ENCODE data around the gene NCKAP5. TPM values are rescaled to one million over a fixed set of nuclear protein-coding genes. Genes with fewer than 3 reads are reported as not detected.

NCKAP5 gene
- total and polyA plus RNA-seq, 4 donors, result 0.57 to 2.8 (median 2.4) TPM

DNA sequence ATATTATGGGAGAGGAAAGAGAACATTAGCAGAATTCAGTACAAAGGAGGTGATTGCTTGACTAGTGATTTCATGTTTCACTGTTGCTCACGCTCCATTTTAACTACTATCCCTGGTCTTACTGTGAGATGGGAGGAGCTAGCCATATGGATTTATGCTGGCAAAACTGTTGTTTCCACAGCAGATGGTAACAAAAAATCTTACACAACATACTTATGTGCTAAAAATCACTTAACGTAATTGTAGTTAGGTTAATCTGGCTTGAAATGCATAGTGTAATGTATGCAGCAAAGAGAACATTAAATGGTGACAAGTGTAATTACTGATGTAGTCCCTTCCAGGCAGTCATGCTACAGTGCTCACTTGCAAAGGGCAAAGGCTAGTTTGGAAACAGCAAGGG lies 742.7 kb downstream of the NCKAP5 start:
- Histone ChIP-seq H3K4me3 (ENCODE audit: low read depth in 1 of 3, low read length in 3 of 3) (no peak overlapping the region), H3K9me3 (ENCODE audit: control insufficient read depth in 4 of 4, low read length in 3 of 4) (no peaks in the 10 kb centered on the region), H3K36me3 (ENCODE audit: control insufficient read depth in 4 of 4, insufficient read depth in 3 of 4, low read depth in 1 of 4, low read length in 3 of 4) (no peaks in the 10 kb centered on the region), H3K27ac (ENCODE audit: low read depth in 1 of 2, low read length in 2 of 2) (no peak overlapping the region), H3K9ac (ENCODE audit: low read depth in 1 of 2, low read length in 2 of 2) (no peak overlapping the region), H3K27me3 (ENCODE audit: control insufficient read depth in 4 of 4, insufficient read depth in 4 of 4, low read length in 3 of 4) (no peaks in the 10 kb centered on the region), H3K4me1 (ENCODE audit: control insufficient read depth in 4 of 4, insufficient read depth in 4 of 4, low read length in 3 of 4) (no peaks in the 10 kb centered on the region)
- no peak for DNase-seq (ENCODE audit: low spot score)
- TF ChIP-seq, protein P1, sequence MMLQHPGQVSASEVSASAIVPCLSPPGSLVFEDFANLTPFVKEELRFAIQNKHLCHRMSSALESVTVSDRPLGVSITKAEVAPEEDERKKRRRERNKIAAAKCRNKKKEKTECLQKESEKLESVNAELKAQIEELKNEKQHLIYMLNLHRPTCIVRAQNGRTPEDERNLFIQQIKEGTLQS (IDR thresholded peaks at IDR 0.05), result no peak
- TF ChIP-seq, protein P2, sequence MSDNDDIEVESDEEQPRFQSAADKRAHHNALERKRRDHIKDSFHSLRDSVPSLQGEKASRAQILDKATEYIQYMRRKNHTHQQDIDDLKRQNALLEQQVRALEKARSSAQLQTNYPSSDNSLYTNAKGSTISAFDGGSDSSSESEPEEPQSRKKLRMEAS (IDR thresholded peaks at IDR 0.05), result no peak
- TF ChIP-seq YY1 (IDR thresholded peaks at IDR 0.05) (no peak), GABPA (IDR thresholded peaks at IDR 0.05 in 1 of 2, conservative IDR thresholded peaks at IDR 0.05 in 1 of 2) (no peak), EGR1 (IDR thresholded peaks at IDR 0.05; ENCODE audit: low read depth in 2 of 2) (no peak), HNF4G (IDR thresholded peaks at IDR 0.05) (no peak), JUND (IDR thresholded peaks at IDR 0.05) (no peak), FOXA1 (IDR thresholded peaks at IDR 0.05) (no peak), NR2F2 (IDR thresholded peaks at IDR 0.05) (no peak)
- TF ChIP-seq, protein P3, sequence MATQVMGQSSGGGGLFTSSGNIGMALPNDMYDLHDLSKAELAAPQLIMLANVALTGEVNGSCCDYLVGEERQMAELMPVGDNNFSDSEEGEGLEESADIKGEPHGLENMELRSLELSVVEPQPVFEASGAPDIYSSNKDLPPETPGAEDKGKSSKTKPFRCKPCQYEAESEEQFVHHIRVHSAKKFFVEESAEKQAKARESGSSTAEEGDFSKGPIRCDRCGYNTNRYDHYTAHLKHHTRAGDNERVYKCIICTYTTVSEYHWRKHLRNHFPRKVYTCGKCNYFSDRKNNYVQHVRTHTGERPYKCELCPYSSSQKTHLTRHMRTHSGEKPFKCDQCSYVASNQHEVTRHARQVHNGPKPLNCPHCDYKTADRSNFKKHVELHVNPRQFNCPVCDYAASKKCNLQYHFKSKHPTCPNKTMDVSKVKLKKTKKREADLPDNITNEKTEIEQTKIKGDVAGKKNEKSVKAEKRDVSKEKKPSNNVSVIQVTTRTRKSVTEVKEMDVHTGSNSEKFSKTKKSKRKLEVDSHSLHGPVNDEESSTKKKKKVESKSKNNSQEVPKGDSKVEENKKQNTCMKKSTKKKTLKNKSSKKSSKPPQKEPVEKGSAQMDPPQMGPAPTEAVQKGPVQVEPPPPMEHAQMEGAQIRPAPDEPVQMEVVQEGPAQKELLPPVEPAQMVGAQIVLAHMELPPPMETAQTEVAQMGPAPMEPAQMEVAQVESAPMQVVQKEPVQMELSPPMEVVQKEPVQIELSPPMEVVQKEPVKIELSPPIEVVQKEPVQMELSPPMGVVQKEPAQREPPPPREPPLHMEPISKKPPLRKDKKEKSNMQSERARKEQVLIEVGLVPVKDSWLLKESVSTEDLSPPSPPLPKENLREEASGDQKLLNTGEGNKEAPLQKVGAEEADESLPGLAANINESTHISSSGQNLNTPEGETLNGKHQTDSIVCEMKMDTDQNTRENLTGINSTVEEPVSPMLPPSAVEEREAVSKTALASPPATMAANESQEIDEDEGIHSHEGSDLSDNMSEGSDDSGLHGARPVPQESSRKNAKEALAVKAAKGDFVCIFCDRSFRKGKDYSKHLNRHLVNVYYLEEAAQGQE (IDR thresholded peaks at IDR 0.05), result no peak
- WGBS, result 97% methylated on average over 2 of the region's 2 CpGs

DNA sequence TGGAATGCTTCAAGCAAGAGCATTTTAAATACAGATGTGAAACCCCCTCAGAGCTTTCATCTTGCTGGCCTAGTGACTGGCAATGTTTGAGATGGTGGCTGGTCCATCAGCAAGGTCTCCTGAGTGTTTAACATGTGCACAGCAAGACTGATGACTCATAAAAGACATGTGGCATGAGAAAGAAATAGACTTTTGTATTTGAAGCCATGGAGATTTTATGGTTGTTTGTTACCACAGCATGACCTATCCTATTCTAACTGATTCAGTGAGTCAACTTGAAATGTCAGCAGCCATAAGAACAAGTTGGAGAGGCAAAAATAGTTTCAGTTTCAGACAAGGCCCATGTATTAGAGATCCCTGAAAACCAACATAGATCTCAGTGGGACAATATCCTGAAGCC lies 743.5 kb downstream of the NCKAP5 start:
- Histone ChIP-seq H3K27ac (ENCODE audit: low read depth in 1 of 2, low read length in 2 of 2) (no peak overlapping the region), H3K4me3 (ENCODE audit: low read depth in 1 of 3, low read length in 3 of 3) (no peak overlapping the region), H3K4me1 (ENCODE audit: control insufficient read depth in 4 of 4, insufficient read depth in 4 of 4, low read length in 3 of 4) (no peaks in the 10 kb centered on the region), H3K9me3 (ENCODE audit: control insufficient read depth in 4 of 4, low read length in 3 of 4) (no peaks in the 10 kb centered on the region), H3K36me3 (ENCODE audit: control insufficient read depth in 4 of 4, insufficient read depth in 3 of 4, low read depth in 1 of 4, low read length in 3 of 4) (no peaks in the 10 kb centered on the region), H3K9ac (ENCODE audit: low read depth in 1 of 2, low read length in 2 of 2) (no peak overlapping the region), H3K27me3 (ENCODE audit: control insufficient read depth in 4 of 4, insufficient read depth in 4 of 4, low read length in 3 of 4) (no peaks in the 10 kb centered on the region)
- no peak for DNase-seq (ENCODE audit: low spot score)
- TF ChIP-seq JUND (IDR thresholded peaks at IDR 0.05) (no peak), NR2F2 (IDR thresholded peaks at IDR 0.05) (no peak), SP1 (IDR thresholded peaks at IDR 0.05) (no peak), YY1 (IDR thresholded peaks at IDR 0.05) (no peak)
- TF ChIP-seq, protein P4, sequence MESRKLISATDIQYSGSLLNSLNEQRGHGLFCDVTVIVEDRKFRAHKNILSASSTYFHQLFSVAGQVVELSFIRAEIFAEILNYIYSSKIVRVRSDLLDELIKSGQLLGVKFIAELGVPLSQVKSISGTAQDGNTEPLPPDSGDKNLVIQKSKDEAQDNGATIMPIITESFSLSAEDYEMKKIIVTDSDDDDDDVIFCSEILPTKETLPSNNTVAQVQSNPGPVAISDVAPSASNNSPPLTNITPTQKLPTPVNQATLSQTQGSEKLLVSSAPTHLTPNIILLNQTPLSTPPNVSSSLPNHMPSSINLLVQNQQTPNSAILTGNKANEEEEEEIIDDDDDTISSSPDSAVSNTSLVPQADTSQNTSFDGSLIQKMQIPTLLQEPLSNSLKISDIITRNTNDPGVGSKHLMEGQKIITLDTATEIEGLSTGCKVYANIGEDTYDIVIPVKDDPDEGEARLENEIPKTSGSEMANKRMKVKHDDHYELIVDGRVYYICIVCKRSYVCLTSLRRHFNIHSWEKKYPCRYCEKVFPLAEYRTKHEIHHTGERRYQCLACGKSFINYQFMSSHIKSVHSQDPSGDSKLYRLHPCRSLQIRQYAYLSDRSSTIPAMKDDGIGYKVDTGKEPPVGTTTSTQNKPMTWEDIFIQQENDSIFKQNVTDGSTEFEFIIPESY (IDR thresholded peaks at IDR 0.05), result no peak
- TF ChIP-seq, protein P1 (IDR thresholded peaks at IDR 0.05), result no peak

DNA sequence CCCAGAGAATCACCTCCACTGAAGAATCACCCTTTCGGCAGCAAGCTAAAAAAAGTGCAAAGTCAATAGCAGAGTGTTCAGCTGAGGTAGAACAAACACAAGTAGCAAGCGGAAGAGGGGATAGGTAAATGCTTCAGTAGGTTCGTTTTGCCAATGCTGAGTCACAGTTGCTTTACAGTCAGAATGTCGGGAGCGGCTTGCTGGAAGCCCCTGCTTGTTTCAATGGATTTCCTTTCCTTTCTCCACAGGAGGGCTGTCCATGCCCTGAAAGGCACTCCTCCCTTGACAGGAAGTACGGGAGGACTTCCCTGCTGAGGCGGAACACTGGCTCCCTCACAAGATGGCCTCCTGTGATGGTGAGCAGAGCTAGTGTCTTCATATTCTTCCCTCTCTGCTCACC lies 752.0 kb downstream of the NCKAP5 start:
- Histone ChIP-seq H3K9me3 (ENCODE audit: control insufficient read depth in 4 of 4, low read length in 3 of 4) (no peaks in the 10 kb centered on the region), H3K4me3 (ENCODE audit: low read depth in 1 of 3, low read length in 3 of 3) (no peak overlapping the region), H3K4me1 (ENCODE audit: control insufficient read depth in 4 of 4, insufficient read depth in 4 of 4, low read length in 3 of 4) (no peaks in the 10 kb centered on the region), H3K27ac (ENCODE audit: low read depth in 1 of 2, low read length in 2 of 2) (no peak overlapping the region), H3K27me3 (ENCODE audit: control insufficient read depth in 4 of 4, insufficient read depth in 4 of 4, low read length in 3 of 4) (no peaks in the 10 kb centered on the region), H3K9ac (ENCODE audit: low read depth in 1 of 2, low read length in 2 of 2) (no peak overlapping the region), H3K36me3 (ENCODE audit: control insufficient read depth in 4 of 4, insufficient read depth in 3 of 4, low read depth in 1 of 4, low read length in 3 of 4) (no peaks in the 10 kb centered on the region)
- 94% methylated on average over 7 of the region's 7 CpGs for WGBS
- DNase-seq (ENCODE audit: low spot score), result no peak
- TF ChIP-seq FOXA2 (IDR thresholded peaks at IDR 0.05) (no peak), RXRA (IDR thresholded peaks at IDR 0.05) (no peak), FOXA1 (IDR thresholded peaks at IDR 0.05) (no peak), HNF4G (IDR thresholded peaks at IDR 0.05) (no peak), RAD21 (IDR thresholded peaks at IDR 0.05) (no peak), HNF4A (conservative IDR thresholded peaks at IDR 0.05) (no peak)
- TF ChIP-seq, protein P3 (IDR thresholded peaks at IDR 0.05), result no peak
- TF ChIP-seq, protein P5, sequence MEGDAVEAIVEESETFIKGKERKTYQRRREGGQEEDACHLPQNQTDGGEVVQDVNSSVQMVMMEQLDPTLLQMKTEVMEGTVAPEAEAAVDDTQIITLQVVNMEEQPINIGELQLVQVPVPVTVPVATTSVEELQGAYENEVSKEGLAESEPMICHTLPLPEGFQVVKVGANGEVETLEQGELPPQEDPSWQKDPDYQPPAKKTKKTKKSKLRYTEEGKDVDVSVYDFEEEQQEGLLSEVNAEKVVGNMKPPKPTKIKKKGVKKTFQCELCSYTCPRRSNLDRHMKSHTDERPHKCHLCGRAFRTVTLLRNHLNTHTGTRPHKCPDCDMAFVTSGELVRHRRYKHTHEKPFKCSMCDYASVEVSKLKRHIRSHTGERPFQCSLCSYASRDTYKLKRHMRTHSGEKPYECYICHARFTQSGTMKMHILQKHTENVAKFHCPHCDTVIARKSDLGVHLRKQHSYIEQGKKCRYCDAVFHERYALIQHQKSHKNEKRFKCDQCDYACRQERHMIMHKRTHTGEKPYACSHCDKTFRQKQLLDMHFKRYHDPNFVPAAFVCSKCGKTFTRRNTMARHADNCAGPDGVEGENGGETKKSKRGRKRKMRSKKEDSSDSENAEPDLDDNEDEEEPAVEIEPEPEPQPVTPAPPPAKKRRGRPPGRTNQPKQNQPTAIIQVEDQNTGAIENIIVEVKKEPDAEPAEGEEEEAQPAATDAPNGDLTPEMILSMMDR (IDR thresholded peaks at IDR 0.05; ENCODE audit: low read depth, low read length, missing input control), result no peak
